SU-DHL-6 (cell line): ENCODE data around the gene TOR4A.

Source experiments
- EZH2phosphoT487 ChIP-seq: fragments of 200-600 bp; sonication (generic), shearing (Covaris generic); conservative IDR thresholded peaks from 2 replicates; pipeline ENCODE4 v1.6.1; 2018; ENCODE audit warnings: mild to moderate bottlenecking, antibody characterized with exemption, low read length, moderate library complexity, mixed read lengths
- TF ChIP-seq, protein P1 (sequence below): fragments of 200-600 bp; sonication (generic); IDR thresholded peaks from one replicate; pipeline ENCODE4 v1.5.1; 2017; ENCODE audit warnings: antibody characterized with exemption, mild to moderate bottlenecking, low read length, moderate library complexity; ENCODE audit not compliant: insufficient read depth, poor library complexity, severe bottlenecking

DNA sequence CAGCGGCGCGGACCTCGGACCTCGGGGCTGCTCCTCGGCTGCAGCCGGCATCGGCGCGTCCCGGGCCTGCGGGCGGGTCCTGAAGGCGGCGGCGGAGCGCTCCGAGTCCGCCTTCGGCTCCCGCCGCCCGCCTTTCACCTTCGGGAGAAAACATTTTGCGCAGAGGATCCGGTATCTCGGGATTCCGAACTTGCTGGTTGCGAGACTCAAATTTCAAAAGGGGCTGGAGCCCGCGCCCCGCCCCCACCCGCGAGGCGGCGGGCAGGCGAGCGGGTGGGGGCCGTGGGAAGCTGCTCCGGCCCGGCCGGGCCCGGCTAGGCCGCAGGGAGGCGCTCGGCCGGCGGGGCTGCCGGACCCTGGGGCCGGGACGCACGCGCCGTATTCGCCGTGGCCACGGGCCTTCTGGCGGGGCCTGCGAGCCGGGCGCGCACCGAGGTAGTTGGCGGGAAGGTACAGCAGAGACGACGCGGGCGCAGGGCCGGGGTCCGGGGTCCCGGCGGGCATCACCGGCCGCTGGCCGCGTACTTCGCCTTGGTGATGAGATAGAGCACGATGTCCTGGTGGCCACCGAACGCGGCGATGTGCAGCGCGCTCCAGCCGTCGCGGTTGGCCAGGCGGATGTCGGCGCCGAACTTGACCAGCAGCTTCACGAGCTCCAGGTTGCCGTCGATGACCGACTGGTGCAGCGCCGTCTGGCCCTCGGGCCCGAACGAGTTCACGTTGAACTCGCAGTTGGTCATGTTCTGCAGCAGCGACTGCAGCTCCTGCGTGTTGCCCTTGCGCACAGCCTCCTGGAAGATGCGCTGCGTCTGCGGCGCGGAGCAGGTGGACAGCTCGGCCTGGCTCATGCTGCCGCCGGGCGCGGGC lies 23.8 kb downstream of the TOR4A start:
- TF ChIP-seq, protein P1, sequence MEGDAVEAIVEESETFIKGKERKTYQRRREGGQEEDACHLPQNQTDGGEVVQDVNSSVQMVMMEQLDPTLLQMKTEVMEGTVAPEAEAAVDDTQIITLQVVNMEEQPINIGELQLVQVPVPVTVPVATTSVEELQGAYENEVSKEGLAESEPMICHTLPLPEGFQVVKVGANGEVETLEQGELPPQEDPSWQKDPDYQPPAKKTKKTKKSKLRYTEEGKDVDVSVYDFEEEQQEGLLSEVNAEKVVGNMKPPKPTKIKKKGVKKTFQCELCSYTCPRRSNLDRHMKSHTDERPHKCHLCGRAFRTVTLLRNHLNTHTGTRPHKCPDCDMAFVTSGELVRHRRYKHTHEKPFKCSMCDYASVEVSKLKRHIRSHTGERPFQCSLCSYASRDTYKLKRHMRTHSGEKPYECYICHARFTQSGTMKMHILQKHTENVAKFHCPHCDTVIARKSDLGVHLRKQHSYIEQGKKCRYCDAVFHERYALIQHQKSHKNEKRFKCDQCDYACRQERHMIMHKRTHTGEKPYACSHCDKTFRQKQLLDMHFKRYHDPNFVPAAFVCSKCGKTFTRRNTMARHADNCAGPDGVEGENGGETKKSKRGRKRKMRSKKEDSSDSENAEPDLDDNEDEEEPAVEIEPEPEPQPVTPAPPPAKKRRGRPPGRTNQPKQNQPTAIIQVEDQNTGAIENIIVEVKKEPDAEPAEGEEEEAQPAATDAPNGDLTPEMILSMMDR = no peak
- no peak for TF ChIP-seq EZH2phosphoT487
